HEK293T (cell line): ENCODE measurements around the gene RNF144A.

Source experiments
- ARNT ChIP-seq: fragments of 450-650 bp; IDR thresholded peaks from 2 replicates; pipeline ENCODE4 v1.6.1; 2017; ENCODE audit warnings: mild to moderate bottlenecking
- FOXA1 ChIP-seq: fragments of 450-650 bp; IDR thresholded peaks from 2 replicates; pipeline ENCODE4 v1.6.1; 2016; ENCODE audit warnings: mild to moderate bottlenecking
- FOXM1 ChIP-seq: fragments of 450-650 bp; IDR thresholded peaks from 2 replicates; pipeline ENCODE4 v1.6.1; 2017; ENCODE audit warnings: mild to moderate bottlenecking, borderline replicate concordance
- LEF1 ChIP-seq: fragments of 450-650 bp; IDR thresholded peaks from 2 replicates; pipeline ENCODE4 v1.6.1; 2017; ENCODE audit warnings: mild to moderate bottlenecking, borderline replicate concordance
- PKNOX1 ChIP-seq: fragments of 450-650 bp; IDR thresholded peaks from 2 replicates; pipeline ENCODE4 v1.6.1; 2016
- SP1 ChIP-seq: fragments of 450-650 bp; IDR thresholded peaks from 2 replicates; pipeline ENCODE4 v1.6.1; 2017
- SUZ12 ChIP-seq: fragments of 450-650 bp; IDR thresholded peaks from 2 replicates; pipeline ENCODE4 v1.6.1; 2016; ENCODE audit warnings: mild to moderate bottlenecking
- TARDBP ChIP-seq: fragments of 450-650 bp; IDR thresholded peaks from 2 replicates; pipeline ENCODE4 v1.6.1; 2016
- ZNF384 ChIP-seq: fragments of 450-650 bp; IDR thresholded peaks from 2 replicates; pipeline ENCODE4 v1.6.1; 2016

- TF ChIP-seq SP1, result no peak
- TF ChIP-seq FOXM1, result no peak
- TF ChIP-seq LEF1, result no peak
- TF ChIP-seq TARDBP, result no peak
- no peak for TF ChIP-seq ARNT
- no peak for TF ChIP-seq PKNOX1
- TF ChIP-seq ZNF384, result no peak
- no peak for TF ChIP-seq SUZ12
- no peak for TF ChIP-seq FOXA1
Measured at GRCh38 chr2:6975988-6976387, 58.8 kb downstream of the RNF144A start.
